ENCODE data around the gene SLX9. TPM values are rescaled to one million over a fixed set of nuclear protein-coding genes. Genes with fewer than 3 reads are reported as not detected.

The SLX9 gene
- polyA plus RNA-seq, 1 experiment: 12.4 TPM

DNA sequence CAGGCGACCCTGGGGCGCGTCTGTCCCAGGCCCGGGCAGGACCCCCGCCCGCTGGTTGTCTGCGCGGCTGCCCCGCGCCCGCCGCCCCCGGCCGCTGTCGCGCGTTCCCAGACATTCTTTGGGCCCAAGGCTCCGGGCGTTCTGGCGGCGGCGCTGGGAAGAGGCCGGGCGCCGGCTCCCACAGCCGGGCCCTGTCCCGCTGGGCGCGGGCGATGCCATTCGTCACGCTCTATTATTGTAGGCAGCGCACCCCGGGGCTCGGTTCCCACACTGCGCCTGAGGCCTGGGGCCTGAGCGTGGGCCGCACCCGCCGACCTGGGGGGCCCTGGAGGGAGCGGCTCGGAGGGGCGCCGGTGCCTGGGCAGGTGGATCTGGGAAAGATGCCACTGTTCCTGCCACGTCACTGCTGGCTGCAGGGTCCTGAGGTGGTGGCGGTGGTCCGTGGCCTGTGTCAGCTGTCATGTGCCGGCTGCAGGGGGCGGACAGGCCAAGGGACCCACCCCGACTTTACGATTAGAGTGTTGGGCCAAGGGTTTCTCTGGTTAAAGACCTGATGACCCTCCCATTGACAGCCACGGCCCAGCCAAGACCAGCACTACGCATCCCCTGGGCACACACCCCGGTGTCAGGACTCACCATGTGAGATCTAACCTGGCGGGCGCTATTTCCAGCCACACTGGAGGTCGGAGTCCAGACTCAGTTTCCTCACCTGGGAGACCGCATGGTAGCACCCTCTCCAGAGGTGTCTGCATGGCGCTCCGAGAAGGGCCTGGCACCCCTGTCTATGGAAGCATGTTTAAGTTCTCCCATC lies 79.5 kb downstream of the SLX9 start:
- peak overlapping the region; percentile 10 for H3K4me3 ChIP-seq (ENCODE audit: low read depth, low read length)
- ChIA-PET CTCF (no interaction called here), POLR2A (no interaction called here)
- no peaks in the 10 kb centered on the region for H3K27me3 ChIP-seq (ENCODE audit: control insufficient read depth, insufficient read depth, low read length)
- no peak for DNase-seq (ENCODE audit: low read depth)
- TF ChIP-seq, protein P1, sequence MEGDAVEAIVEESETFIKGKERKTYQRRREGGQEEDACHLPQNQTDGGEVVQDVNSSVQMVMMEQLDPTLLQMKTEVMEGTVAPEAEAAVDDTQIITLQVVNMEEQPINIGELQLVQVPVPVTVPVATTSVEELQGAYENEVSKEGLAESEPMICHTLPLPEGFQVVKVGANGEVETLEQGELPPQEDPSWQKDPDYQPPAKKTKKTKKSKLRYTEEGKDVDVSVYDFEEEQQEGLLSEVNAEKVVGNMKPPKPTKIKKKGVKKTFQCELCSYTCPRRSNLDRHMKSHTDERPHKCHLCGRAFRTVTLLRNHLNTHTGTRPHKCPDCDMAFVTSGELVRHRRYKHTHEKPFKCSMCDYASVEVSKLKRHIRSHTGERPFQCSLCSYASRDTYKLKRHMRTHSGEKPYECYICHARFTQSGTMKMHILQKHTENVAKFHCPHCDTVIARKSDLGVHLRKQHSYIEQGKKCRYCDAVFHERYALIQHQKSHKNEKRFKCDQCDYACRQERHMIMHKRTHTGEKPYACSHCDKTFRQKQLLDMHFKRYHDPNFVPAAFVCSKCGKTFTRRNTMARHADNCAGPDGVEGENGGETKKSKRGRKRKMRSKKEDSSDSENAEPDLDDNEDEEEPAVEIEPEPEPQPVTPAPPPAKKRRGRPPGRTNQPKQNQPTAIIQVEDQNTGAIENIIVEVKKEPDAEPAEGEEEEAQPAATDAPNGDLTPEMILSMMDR (IDR thresholded peaks at IDR 0.05; ENCODE audit: insufficient read depth, low read depth, low read length): no peak
- H3K36me3 ChIP-seq (ENCODE audit: control insufficient read depth, insufficient read depth, low read length): no peaks in the 10 kb centered on the region

DNA sequence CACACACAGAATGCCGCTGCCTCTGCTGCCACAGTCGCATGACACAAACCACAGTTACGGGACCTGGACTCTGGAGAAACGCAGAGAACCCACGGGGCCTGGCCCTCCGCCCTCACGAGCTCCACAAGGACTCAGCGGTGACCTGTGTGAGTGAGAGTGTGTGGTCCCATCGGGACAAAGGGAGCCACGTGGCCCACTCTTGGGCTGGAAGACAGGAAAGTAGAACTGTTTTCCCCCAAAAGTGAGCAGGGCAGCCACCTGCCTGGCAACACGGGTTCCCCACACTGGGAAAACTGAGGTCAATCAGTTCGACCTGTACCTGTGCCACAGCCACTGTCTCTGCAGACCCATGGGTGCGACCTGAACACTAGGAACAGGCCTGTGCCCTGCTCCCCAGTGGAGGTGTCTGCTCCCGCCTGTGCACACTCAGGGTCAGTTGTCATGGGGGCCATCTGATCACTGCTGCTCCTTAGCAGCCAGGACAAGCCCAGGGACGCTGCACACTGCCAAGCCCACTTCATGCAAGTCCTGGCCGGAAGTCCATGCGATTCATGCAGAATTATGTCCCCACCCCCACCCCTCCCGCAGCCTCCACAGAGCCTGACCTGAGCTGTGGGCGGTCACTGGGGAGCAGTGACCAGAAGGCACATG lies 80.2 kb downstream of the SLX9 start:
- CTCF ChIA-PET: no interaction called here
- Histone ChIP-seq H3K36me3 (ENCODE audit: control insufficient read depth, insufficient read depth, low read length) (no peaks in the 10 kb centered on the region), H3K4me3 (ENCODE audit: low read depth, low read length) (no peak overlapping the region), H3K27me3 (ENCODE audit: control insufficient read depth, insufficient read depth, low read length) (no peaks in the 10 kb centered on the region)
- POLR2A ChIA-PET: no interaction called here
- TF ChIP-seq, protein P1 (IDR thresholded peaks at IDR 0.05; ENCODE audit: insufficient read depth, low read depth, low read length): no peak
- DNase-seq (ENCODE audit: low read depth): no peak

DNA sequence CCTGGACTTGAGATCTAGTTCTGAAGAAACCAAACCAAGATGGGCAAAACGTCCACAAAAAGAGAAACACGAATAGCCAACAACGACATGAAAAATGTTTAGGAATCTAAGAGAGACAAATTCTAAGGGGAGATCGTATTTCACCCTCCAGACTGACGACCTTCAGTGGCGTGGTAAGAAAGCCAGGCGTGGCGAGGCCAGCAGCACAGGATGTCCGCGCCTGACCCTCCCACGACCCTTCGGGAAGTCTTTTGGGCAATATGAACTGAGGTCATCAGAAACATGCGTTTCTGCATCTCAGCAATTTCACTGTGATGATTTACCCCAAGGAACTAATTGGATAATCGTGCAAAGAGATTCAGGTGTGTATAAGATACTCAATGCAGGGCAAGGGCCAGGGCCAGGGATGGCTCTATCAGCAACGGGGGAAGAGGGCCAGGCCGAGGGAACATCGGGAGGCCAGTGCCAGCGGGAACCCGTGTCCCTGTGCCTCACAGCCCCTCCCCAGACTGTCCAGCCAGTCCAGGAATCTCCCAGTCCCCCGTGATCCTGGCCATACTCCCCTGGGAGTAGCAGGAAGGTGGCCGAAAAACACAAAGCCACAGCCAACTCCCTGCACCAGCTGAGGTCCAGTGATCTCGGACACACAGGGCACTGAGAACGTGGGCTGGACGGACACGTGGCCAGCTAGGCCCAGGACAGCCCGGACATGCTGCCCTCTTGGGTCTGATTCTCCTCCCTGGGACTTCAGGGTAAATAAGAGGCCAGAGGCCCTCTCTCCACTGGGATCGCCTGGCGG lies 81.0 kb downstream of the SLX9 start:
- TF ChIP-seq, protein P1 (IDR thresholded peaks at IDR 0.05; ENCODE audit: insufficient read depth, low read depth, low read length): no peak
- H3K4me3 ChIP-seq (ENCODE audit: low read depth, low read length): no peak overlapping the region
- no peaks in the 10 kb centered on the region for H3K36me3 ChIP-seq (ENCODE audit: control insufficient read depth, insufficient read depth, low read length)
- ChIA-PET POLR2A (no interaction called here), CTCF (no interaction called here)
- no peaks in the 10 kb centered on the region for H3K27me3 ChIP-seq (ENCODE audit: control insufficient read depth, insufficient read depth, low read length)
- DNase-seq (ENCODE audit: low read depth): no peak

DNA sequence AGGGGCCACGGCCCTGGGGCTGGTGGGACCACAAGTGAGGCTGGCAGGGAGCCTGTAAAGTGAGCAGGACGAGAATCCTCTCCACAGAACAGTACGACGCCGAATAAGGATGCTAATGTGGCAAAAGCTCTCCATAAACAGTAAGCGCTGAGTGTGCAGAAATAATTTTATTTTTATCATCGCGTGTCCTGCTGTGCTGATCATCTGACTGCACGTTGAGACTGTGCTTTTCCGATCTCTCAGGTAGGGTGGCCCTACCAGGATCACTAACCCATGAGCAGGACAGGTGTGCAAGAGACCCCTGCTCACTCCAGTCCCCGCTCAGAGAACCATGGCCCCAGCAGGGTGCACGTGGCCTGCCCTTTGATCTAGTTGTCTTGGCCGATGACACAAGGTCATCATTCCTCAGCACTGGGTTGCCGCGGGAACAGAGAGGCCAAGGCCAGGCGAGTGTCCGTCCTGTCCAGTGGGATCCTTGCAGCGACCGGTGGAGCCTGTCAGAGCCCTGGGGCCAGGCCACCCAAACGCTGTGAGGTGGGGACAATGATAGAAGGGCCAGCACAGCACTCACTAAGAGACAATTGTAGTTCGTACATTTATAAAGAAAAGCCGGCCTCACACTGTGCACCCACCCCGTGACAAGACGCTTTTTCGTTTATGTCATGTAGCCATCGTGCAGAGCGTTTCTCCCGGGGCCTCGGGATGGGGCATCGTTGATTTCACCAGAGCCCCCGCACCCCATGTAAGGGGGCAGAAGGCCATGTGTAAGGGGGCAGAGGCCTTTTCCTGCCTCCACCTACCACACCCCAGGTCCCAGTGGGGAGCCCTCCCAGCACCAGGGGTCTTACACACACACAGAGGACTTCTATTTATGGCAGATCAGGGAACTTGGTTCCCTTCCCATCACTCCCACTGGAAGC lies 81.9 kb downstream of the SLX9 start:
- POLR2A ChIA-PET: no interaction called here
- Histone ChIP-seq H3K36me3 (ENCODE audit: control insufficient read depth, insufficient read depth, low read length) (no peaks in the 10 kb centered on the region), H3K27me3 (ENCODE audit: control insufficient read depth, insufficient read depth, low read length) (no peaks in the 10 kb centered on the region), H3K4me3 (ENCODE audit: low read depth, low read length) (no peak overlapping the region)
- CTCF ChIA-PET: no interaction called here
- TF ChIP-seq, protein P1 (IDR thresholded peaks at IDR 0.05; ENCODE audit: insufficient read depth, low read depth, low read length): no peak
- no peak for DNase-seq (ENCODE audit: low read depth)
